KMS-11 (cell line): ENCODE data around the gene NR3C1.
"Not testable (repeated sequence)": the region's sequence is repeated elsewhere in the genome, so short reads cannot be mapped to it uniquely, and the experiment has no call there.

ENCODE experiments used
- H2AFZ ChIP-seq: fragments of 200-600 bp; sonication (generic); 2 replicates; pipeline ENCODE4 v1.6.1; 2016; ENCODE audit warnings: antibody characterized with exemption, mixed run types, low read depth
- H3K27ac ChIP-seq: fragments of 200-600 bp; sonication (generic); 2 replicates; pipeline ENCODE4 v1.6.1; 2016; ENCODE audit warnings: mild to moderate bottlenecking, mixed run types
- H3K27me3 ChIP-seq: fragments of 200-600 bp; sonication (generic); 2 replicates; pipeline ENCODE4 v1.6.1; 2017; ENCODE audit warnings: mild to moderate bottlenecking, low read depth, mixed run types, moderate library complexity; ENCODE audit not compliant: insufficient read depth
- H3K36me3 ChIP-seq: fragments of 200-600 bp; sonication (generic); 2 replicates; pipeline ENCODE4 v1.6.1; 2017; ENCODE audit warnings: mild to moderate bottlenecking, mixed run types; ENCODE audit not compliant: insufficient read depth
- H3K4me1 ChIP-seq: fragments of 200-600 bp; sonication (generic); 2 replicates; pipeline ENCODE4 v1.6.1; 2016; ENCODE audit warnings: mild to moderate bottlenecking, low read depth, mixed run types; ENCODE audit not compliant: poor library complexity, severe bottlenecking
- H3K4me2 ChIP-seq: fragments of 200-600 bp; sonication (generic); 2 replicates; pipeline ENCODE4 v1.7.0; 2016; ENCODE audit warnings: mild to moderate bottlenecking, mixed run types
- H3K4me3 ChIP-seq: fragments of 200-600 bp; sonication (generic); IDR thresholded peaks from 2 replicates; pipeline ENCODE4 v1.6.1; 2017; ENCODE audit warnings: low read depth, low read length, mixed read lengths; ENCODE audit not compliant: insufficient read depth
- H3K79me2 ChIP-seq: fragments of 200-600 bp; sonication (generic); 2 replicates; pipeline ENCODE4 v1.6.1; 2016; ENCODE audit warnings: low read depth, mixed run types; ENCODE audit not compliant: insufficient read depth
- H3K9ac ChIP-seq: fragments of 200-600 bp; sonication (generic); 2 replicates; pipeline ENCODE4 v1.6.1; 2016; ENCODE audit warnings: mild to moderate bottlenecking, mixed run types
- H4K20me1 ChIP-seq: fragments of 200-600 bp; sonication (generic); 2 replicates; pipeline ENCODE4 v1.6.1; 2016; ENCODE audit warnings: mild to moderate bottlenecking, mixed run types; ENCODE audit not compliant: insufficient read depth
- TF ChIP-seq, protein P1 (sequence below): fragments of 200-600 bp; sonication (generic); conservative IDR thresholded peaks from 2 replicates; pipeline ENCODE4 v1.6.1; 2017; ENCODE audit warnings: low read depth, mild to moderate bottlenecking, antibody characterized with exemption, low read length, moderate library complexity, mixed read lengths

NR3C1 gene

DNA sequence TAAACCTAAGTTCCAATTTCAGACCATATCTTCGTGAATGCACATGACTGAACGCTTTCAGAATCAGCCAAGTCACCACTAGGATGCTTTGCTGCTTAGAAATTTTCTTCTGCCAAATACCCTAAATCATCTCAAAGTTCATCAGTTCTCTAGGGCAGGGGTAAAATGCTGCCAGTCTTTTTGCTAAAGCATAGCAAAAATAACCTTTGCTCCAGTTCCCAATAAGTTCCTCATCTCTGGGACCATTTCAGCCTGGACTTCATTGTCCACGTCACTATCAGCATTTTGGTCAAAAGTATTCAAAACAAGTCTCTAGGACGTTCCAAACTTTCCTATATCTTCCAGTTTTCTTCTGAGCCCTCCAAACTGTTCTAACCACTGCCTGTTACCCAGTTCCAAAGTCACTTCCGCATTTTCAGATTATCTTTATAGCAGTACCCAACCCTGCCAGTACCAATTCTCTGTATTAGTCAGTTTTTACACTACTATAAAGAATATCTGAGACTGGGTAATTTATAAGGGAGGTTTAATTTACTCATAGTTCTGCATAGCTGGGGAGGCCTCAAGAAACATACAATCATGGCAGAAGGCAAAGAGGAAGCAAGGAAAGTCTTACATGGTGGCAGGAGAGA, 74.8 kb downstream of the NR3C1 start:
- Histone ChIP-seq H3K79me2 (peaks cover 93% of the 10 kb centered on the region), H3K36me3 (0 out of 2 replicates have a peak, but pooled peaks cover 1% of the 10 kb centered on the region), H3K9ac (no peak overlapping the region), H2AFZ (no peak overlapping the region), H3K4me2 (no peak overlapping the region), H4K20me1 (peaks cover 51% of the 10 kb centered on the region), H3K4me3 (no peak overlapping the region), H3K27me3 (no peaks in the 10 kb centered on the region), H3K27ac (no peak overlapping the region), H3K4me1 (peaks cover 74% of the 10 kb centered on the region)
- TF ChIP-seq, protein P1, sequence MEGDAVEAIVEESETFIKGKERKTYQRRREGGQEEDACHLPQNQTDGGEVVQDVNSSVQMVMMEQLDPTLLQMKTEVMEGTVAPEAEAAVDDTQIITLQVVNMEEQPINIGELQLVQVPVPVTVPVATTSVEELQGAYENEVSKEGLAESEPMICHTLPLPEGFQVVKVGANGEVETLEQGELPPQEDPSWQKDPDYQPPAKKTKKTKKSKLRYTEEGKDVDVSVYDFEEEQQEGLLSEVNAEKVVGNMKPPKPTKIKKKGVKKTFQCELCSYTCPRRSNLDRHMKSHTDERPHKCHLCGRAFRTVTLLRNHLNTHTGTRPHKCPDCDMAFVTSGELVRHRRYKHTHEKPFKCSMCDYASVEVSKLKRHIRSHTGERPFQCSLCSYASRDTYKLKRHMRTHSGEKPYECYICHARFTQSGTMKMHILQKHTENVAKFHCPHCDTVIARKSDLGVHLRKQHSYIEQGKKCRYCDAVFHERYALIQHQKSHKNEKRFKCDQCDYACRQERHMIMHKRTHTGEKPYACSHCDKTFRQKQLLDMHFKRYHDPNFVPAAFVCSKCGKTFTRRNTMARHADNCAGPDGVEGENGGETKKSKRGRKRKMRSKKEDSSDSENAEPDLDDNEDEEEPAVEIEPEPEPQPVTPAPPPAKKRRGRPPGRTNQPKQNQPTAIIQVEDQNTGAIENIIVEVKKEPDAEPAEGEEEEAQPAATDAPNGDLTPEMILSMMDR = no peak

DNA sequence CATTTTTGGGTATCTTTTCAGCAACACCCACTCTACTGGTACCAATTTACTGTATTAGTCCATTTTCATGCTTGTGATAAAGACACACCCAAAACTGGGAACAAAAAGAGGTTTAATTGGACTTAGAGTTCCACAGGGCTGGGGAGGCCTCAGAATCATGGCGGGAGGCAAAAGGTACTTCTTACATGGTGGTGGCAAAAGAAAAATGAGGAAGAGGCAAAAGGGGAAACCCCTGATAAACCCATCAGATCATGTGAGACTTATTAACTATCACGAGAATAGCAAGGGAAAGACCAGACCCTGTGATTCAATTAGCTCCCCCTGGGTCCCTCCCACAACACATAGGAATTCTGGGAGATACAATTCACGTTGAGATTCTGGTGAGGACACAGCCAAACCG, 78.4 kb downstream of the NR3C1 start:
- not testable (repeated sequence) for H3K27me3 ChIP-seq, H3K4me3 ChIP-seq, H3K36me3 ChIP-seq, H3K9ac ChIP-seq, H2AFZ ChIP-seq, H3K4me2 ChIP-seq, H3K27ac ChIP-seq
- peaks cover 100% of the 10 kb centered on the region for H3K79me2 ChIP-seq
- H3K4me1 ChIP-seq = peaks cover 90% of the 10 kb centered on the region
- H4K20me1 ChIP-seq = peaks cover 49% of the 10 kb centered on the region

DNA sequence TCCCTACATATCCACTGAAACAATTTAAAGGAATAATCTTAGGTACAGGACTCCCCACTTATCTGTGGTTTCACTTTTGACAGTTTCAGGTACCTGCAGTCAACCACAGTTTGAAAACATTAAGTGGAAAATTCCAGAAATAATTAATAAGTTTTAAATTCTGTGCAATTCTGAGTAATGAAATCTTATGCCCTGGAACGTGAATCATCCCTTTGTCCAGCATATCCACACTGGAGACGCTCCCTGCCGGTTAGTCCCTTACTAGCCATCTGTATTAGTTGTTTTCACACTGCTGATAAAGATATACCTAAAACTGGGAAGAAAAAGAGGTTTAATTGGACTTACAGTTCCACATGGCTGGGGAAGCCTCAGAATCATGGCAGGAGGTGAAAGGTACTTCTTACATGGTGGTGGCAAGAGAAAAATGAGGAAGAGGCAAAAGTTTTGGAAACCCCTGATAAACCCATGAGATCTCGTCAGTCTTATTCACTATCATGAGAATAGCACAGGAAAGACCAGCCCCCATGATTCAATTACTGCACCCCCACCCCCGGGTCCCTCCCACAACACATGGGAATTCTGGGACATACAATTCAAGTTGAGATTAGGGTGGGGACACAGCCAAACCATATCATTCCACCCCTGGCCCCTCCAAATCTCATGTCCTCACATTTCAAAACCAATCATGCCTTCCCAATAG, 80.4 kb downstream of the NR3C1 start:
- H3K79me2 ChIP-seq = peaks cover 100% of the 10 kb centered on the region
- H3K27ac ChIP-seq, H3K36me3 ChIP-seq, H3K27me3 ChIP-seq, H3K9ac ChIP-seq, H2AFZ ChIP-seq, H3K4me3 ChIP-seq, H3K4me2 ChIP-seq: not testable (repeated sequence)
- peaks cover 90% of the 10 kb centered on the region for H3K4me1 ChIP-seq
- peaks cover 45% of the 10 kb centered on the region for H4K20me1 ChIP-seq

DNA sequence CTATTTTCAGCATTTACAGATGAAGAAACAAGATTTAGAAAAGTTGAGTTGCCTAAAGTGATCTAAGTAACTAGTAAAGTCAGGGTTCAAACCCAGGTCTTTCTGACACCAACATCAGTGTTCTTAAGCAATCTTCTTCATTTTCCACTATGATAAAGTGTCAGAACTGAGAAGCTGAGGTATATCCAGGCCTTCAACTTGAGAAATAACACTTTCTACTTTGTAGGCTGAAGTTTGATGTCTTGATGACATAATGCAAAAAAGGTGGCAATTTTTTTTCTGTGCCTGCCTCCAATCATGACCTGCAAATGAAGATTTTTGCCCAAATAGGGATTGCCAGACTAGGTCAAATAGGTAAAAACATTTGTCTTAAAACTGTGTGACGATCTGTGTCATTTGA, 81.3 kb downstream of the NR3C1 start:
- TF ChIP-seq, protein P1 = no peak
- H4K20me1 ChIP-seq = peaks cover 43% of the 10 kb centered on the region
- no peak overlapping the region for H3K4me2 ChIP-seq
- H3K4me1 ChIP-seq = peaks cover 95% of the 10 kb centered on the region
- no peak overlapping the region for H3K4me3 ChIP-seq
- H2AFZ ChIP-seq = no peak overlapping the region
- no peaks in the 10 kb centered on the region for H3K36me3 ChIP-seq
- no peaks in the 10 kb centered on the region for H3K27me3 ChIP-seq
- no peak overlapping the region for H3K27ac ChIP-seq
- H3K9ac ChIP-seq = no peak overlapping the region
- peaks cover 100% of the 10 kb centered on the region for H3K79me2 ChIP-seq

DNA sequence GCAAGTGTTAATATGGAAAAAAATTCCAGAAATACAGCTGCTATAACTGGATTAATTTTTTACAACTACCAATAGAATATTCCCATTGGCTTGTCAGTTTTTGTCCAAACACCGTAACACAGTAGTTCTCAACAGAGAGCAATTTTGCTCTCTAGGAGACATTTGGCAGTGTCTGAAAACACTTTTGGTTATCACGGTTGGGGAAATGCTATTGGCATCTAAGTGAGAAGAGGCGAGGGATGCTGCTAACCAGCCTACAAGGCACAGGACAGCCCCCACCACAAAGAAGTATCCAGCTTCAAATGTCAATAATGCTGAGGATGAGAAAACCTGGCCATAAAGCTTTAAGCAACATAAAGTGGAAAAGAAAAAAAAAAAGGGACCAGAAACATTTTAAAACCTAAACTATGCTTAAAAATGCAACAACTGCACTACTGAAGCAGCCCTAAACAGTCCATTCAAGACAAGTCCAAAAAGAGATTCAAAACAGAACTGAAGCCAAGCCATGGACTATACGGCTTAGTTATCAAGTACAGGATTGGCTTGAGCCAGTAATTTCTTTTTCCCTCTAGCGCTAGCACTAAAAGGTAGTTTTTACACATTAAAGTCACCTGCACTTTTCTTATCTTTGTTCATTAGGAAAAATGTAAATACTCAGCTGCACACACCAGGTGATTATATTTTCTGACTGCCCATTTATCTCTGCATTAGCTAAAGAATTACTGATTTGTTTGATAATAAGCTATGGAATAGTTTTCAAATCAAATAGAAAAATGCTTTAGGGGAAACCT, 83.9 kb downstream of the NR3C1 start:
- Histone ChIP-seq H3K27me3 (no peaks in the 10 kb centered on the region), H3K27ac (no peak overlapping the region), H3K36me3 (no peaks in the 10 kb centered on the region), H3K4me1 (peaks cover 95% of the 10 kb centered on the region), H3K79me2 (peaks cover 100% of the 10 kb centered on the region), H2AFZ (no peak overlapping the region), H3K4me3 (no peak overlapping the region), H4K20me1 (peaks cover 31% of the 10 kb centered on the region), H3K4me2 (no peak overlapping the region), H3K9ac (no peak overlapping the region)
- TF ChIP-seq, protein P1 = no peak
